ENCODE results near the gene WDR86.

Gene WDR86

GRCh38 chr7:151381348-151382078 lies 28.3 kb downstream of the WDR86 start:
- DNase-seq (ENCODE audit: low read depth in 1 of 2, low spot score in 1 of 2) = peak in 1 of 2 donors; percentile 10

- DNase-seq (ENCODE audit: low read depth in 1 of 2, low spot score in 1 of 2) = no peak
Measured at GRCh38 chr7:151381098-151381347, 28.8 kb downstream of the WDR86 start.

GRCh38 chr7:151380199-151381097 lies 29.4 kb downstream of the WDR86 start:
- DNase-seq (ENCODE audit: low read depth in 1 of 2, low spot score in 1 of 2) = no peak

GRCh38 chr7:151379534-151380198 lies 30.2 kb downstream of the WDR86 start:
- no peak for DNase-seq (ENCODE audit: low read depth in 1 of 2, low spot score in 1 of 2)

DNA sequence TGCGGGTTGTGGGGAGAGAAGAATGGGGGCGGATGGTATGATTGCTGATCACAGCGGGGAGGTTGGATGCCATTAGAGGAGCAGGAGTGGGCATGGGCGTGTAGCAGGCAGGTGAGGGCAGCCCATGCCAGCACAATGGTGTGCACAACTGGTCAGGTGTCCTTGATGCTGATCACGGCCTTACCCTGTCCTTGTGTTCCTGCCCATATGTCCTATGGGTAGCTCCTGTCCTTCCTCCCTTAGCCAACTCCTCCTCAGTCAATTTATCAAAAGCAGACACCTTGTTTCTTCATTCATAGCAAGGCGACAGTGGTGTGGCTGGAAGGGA lies 30.7 kb downstream of the WDR86 start:
- DNase-seq (ENCODE audit: low read depth in 1 of 2, low spot score in 1 of 2) = no peak

DNA sequence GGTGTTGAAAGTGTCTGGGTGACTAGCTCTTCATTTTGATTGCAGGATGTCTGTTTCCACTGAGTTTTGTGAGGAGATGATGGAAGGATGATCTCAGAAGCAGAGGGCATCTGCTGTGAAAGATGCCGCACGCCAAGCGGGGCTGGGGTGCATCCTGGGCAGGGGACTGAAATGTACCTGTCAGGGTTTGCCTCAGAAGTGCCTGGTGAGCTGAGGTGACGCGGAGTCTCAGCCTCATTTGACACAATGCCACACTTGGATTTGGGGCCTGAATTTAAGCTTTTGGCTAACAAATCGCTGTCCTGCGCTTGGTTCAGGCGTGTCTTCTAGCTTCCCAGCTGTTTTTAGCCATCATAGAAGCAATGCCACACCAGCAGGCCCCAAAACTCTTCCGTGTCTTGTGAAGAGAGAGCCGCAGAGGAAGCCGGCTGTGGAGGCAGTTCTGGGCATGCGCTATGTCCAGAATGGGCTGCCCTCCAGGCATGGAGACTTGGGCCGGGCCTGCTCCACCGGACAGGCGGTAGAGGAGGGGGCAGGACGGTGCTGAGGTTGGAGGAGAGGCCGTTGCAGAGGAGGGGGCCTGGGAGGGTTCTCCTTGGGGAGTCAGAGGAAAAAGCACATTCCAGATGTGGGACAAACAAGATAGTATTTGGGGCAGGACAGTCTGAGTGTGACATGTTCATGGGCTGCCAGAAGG lies 31.2 kb downstream of the WDR86 start:
- no peak for DNase-seq (ENCODE audit: low read depth in 1 of 2, low spot score in 1 of 2)

GRCh38 chr7:151378011-151378410 lies 31.8 kb downstream of the WDR86 start:
- DNase-seq (ENCODE audit: low read depth in 1 of 2, low spot score in 1 of 2) = no peak

- no peak for DNase-seq (ENCODE audit: low read depth in 1 of 2, low spot score in 1 of 2)
Measured at GRCh38 chr7:151377406-151377805, 32.4 kb downstream of the WDR86 start.

GRCh38 chr7:151376218-151376902 lies 33.5 kb downstream of the WDR86 start:
- DNase-seq (ENCODE audit: low read depth in 1 of 2, low spot score in 1 of 2) = no peak

- no peak for DNase-seq (ENCODE audit: low read depth in 1 of 2, low spot score in 1 of 2)
Measured at GRCh38 chr7:151375530-151376217, 34.2 kb downstream of the WDR86 start.

DNA sequence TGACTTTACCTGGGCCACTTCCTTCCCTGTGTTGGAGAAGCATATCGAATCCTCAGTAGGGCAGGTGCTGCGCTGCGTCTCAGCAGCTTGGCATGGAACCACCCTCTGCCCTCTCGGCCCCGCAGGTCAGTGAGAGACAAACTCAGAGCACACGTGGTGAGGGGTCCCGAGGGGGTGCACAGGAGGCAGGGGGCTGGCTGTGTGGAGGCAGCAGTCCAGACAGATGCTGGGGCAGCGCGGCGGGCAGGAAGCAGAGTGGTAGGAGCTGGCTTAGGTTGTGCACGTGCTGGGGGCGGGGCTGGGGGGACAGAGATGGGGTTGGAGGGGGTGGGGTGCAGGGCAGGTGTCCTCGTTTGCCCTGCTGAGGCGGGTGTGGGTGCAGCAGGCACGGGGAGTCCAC lies 35.1 kb downstream of the WDR86 start:
- DNase-seq (ENCODE audit: low read depth in 1 of 2, low spot score in 1 of 2) = no peak

GRCh38 chr7:151374139-151374538 lies 35.7 kb downstream of the WDR86 start:
- DNase-seq (ENCODE audit: low read depth in 1 of 2, low spot score in 1 of 2) = no peak

DNA sequence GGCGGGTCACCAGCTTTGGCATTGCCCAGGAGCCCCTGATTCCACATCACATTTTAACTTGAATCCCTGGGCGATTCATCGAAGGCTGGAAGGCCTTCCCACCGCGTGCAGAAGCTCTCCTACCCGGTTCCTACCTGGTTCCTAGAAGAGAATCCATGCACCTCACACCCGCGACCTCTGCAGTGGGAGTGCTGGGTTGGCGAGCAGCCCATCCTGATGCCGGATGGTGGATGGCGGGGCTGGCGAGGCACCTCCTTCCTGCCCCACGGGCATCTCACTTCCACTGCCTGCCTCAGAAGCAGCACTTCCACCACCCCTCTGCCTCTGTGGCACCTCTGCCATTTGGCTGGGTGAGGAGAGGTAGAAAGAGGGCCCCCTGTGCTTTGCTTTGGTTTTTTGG lies 36.2 kb downstream of the WDR86 start:
- no peak for DNase-seq (ENCODE audit: low read depth in 1 of 2, low spot score in 1 of 2)

- no peak for DNase-seq (ENCODE audit: low read depth in 1 of 2, low spot score in 1 of 2)
Measured at GRCh38 chr7:151372612-151373265, 37.1 kb downstream of the WDR86 start.

DNA sequence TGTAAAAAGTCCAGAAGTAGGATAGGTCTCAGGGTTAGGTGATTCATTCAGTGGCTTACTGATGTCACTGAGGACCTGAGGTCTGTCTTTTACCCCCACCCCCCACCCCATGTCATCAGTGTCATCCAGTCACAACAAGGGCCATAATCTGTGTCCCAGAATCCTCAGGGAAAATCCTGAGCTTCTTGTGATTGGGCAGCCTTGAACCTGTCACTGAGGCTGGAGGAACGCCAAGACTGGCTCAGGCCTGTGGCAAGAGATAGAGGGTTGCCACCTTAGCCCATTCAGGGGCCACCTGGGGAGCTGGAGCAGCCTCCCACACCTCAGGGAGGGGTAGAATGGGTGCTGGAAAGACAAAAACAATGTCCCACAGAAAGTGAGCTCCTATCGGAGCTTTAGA lies 38.6 kb downstream of the WDR86 start:
- no peak for DNase-seq (ENCODE audit: low read depth in 1 of 2, low spot score in 1 of 2)

DNA sequence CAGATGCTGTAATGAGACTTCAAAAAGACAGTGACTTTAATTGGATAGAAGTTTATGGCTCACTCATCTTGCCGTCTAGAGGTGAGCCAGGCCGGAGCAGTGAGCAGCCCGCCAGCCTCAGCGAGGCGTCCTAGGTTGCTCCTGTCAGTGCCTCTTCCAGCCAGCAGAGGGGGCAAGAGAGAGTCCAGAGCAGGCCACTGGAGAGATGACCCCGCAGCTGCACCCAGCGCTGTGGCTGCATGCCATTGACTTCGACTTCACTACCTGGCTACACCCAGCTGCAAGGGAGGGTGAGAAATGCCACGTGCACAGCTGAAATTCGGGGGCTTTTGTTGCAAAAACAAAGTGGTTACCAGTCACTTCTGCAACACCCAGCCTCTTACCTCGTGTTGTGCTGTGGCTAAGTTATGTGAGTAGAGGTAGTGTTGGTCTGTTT lies 41.7 kb downstream of the WDR86 start:
- DNase-seq (ENCODE audit: low read depth in 1 of 2, low spot score in 1 of 2) = peak; percentile 45 to 54

DNA sequence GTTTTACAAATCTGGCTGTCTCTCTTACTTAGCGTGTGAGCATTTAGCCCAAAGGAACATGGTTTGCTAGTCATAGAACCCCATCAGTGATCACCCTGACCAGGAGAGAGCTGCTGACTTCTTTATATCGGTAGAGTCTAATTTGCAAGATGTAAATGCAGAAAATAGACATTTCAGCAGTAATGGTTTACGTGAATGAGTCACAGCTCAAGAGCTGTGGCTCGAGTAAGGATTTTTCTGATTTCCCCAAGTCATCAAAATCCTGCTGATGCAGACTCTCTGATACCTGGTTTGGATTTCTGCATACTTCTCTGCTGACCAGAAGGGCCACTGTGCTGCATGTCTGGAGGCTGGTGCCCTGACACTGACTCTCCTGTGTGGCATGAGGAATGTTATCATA lies 42.6 kb downstream of the WDR86 start:
- DNase-seq (ENCODE audit: low read depth in 1 of 2, low spot score in 1 of 2) = no peak

DNA sequence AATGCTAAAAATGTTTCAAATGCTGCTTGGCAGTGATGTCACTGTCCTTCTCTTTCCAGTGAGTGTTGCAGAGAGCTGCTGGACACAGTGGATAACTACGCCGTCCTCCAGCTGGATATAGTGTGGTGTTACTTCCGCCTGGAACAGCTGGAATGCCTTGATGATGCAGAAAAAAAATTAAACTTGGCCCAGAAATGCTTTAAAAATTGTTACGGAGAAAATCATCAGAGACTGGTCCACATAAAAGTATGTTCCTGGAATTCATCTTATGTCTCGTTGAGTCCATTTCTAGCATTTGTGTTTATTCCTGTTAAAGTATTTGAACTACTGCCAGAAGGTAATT lies 43.0 kb downstream of the WDR86 start:
- no peak for DNase-seq (ENCODE audit: low read depth in 1 of 2, low spot score in 1 of 2)

GRCh38 chr7:151366166-151366879 lies 43.5 kb downstream of the WDR86 start:
- no peak for DNase-seq (ENCODE audit: low read depth in 1 of 2, low spot score in 1 of 2)
